Spleen (tissue), 7 donors: ENCODE data around the gene PDZD8.

ENCODE experiments used
- CTCF ChIP-seq, 11 experiments: fragments of 200-600 bp in 7 of 11; fragments of 450-650 bp in 4 of 11; sonication (generic) in 4 of 11; IDR thresholded peaks in 8 of 11; conservative IDR thresholded peaks in 3 of 11; 1 replicate in 7 of 11; 2 replicates in 4 of 11; pipeline versions ENCODE4 v1.4.0 to v1.8.0; 2016 to 2021; ENCODE audit warnings: antibody characterized with exemption in 11 of 11, inconsistent platforms in 4 of 11, mild to moderate bottlenecking in 1 of 11
- POLR2A ChIP-seq, 3 donors: fragments of 450-650 bp; IDR thresholded peaks; one replicate each; pipeline ENCODE4 v1.5.1; 2017; ENCODE audit warnings: antibody characterized with exemption in 3 of 3, mild to moderate bottlenecking in 1 of 3
- POLR2AphosphoS5 ChIP-seq, 3 donors: sonication (generic); formaldehyde crosslinking; IDR thresholded peaks; one replicate each; pipeline ENCODE4 v1.5.1; 2017; ENCODE audit warnings: antibody characterized with exemption in 3 of 3
- donor health status: DM: no; HTN: no; CAD: no; lungs with moderate emphysema.
- donor health status: DM: no; HTN: no; CAD: no.
- donor health status: DM: no; HTN: no; CAD: no.

GRCh38 chr10:117248750-117249465, 126.3 kb downstream of the PDZD8 start:
- TF ChIP-seq CTCF (IDR thresholded peaks at IDR 0.05 in 8 of 11, conservative IDR thresholded peaks at IDR 0.05 in 3 of 11) (no peak), POLR2AphosphoS5 (IDR thresholded peaks at IDR 0.05) (no peak), POLR2A (IDR thresholded peaks at IDR 0.05) (no peak)
